GM18505 (cell line): ENCODE data around the gene NAMPT.
A peak's percentile ranks its signal among the peaks of the same experiment; 100 is the strongest.
"Not testable (repeated sequence)": the region's sequence is repeated elsewhere in the genome, so short reads cannot be mapped to it uniquely, and the experiment has no call there.

Experiments used
- ATAC-seq: cut with Tn5 transposase; IDR thresholded peaks from one replicate; pipeline ENCODE4 v1.9.1; 2021; ENCODE audit not compliant: unreplicated experiment
- POLR2A ChIP-seq: IDR thresholded peaks from 4 replicates; pipeline ENCODE4 v1.6.1; 2011; ENCODE audit warnings: borderline replicate concordance; ENCODE audit not compliant: insufficient read depth, insufficient read length; ENCODE audit errors: extremely low read depth

Gene NAMPT

GRCh38 chr7:106284714-106285050 is at the start of gene NAMPT:
NAMPT (minus strand) TSS chr7:106284983; CDS start chr7:106284884, 99 bp downstream.
- no peak for ATAC-seq
- peak; percentile 84 for TF ChIP-seq POLR2A

- no peak for TF ChIP-seq POLR2A
- no peak for ATAC-seq
Measured at GRCh38 chr7:106332201-106332600, 47.4 kb upstream of the NAMPT start.

GRCh38 chr7:106331441-106332175 is 46.8 kb upstream of the NAMPT start:
- ATAC-seq: no peak
- no peak for TF ChIP-seq POLR2A

GRCh38 chr7:106329971-106330733 is 45.4 kb upstream of the NAMPT start:
- ATAC-seq: no peak

GRCh38 chr7:106329408-106329807 is 44.6 kb upstream of the NAMPT start:
- no peak for ATAC-seq
- no peak for TF ChIP-seq POLR2A

More at GRCh38 chr7:106329971-106330733, 45.4 kb upstream of the NAMPT start:
- no peak for TF ChIP-seq POLR2A

GRCh38 chr7:106327538-106328481 is 43.0 kb upstream of the NAMPT start:
- no peak for ATAC-seq
- TF ChIP-seq POLR2A: no peak

GRCh38 chr7:106326594-106327537 is 42.1 kb upstream of the NAMPT start:
- no peak for ATAC-seq
- no peak for TF ChIP-seq POLR2A

- ATAC-seq: not testable (repeated sequence)
Measured at GRCh38 chr7:106324509-106324908, 39.7 kb upstream of the NAMPT start.

GRCh38 chr7:106320254-106320770 is 35.5 kb upstream of the NAMPT start:
- not testable (repeated sequence) for ATAC-seq

- TF ChIP-seq POLR2A: no peak
- ATAC-seq: no peak
Measured at GRCh38 chr7:106318482-106318881, 33.7 kb upstream of the NAMPT start.

- no peak for ATAC-seq
- no peak for TF ChIP-seq POLR2A
Measured at GRCh38 chr7:106317971-106318370, 33.2 kb upstream of the NAMPT start.

GRCh38 chr7:106316947-106317346 is 32.2 kb upstream of the NAMPT start:
- ATAC-seq: no peak
- TF ChIP-seq POLR2A: no peak

- ATAC-seq: no peak
- TF ChIP-seq POLR2A: no peak
Measured at GRCh38 chr7:106314875-106315274, 30.1 kb upstream of the NAMPT start.

- TF ChIP-seq POLR2A: no peak
- ATAC-seq: no peak
Measured at GRCh38 chr7:106313966-106314365, 29.2 kb upstream of the NAMPT start.
